ENCODE measurements around the gene RAB13. TPM values are rescaled to one million over a fixed set of nuclear protein-coding genes. Genes with fewer than 3 reads are reported as not detected.

Gene RAB13
- total and polyA plus RNA-seq, 2 of the 13 experiments (the other 11 are each of a cell fraction or from before 2014, with no cell fraction given), result 15.9 to 24.7 TPM

DNA sequence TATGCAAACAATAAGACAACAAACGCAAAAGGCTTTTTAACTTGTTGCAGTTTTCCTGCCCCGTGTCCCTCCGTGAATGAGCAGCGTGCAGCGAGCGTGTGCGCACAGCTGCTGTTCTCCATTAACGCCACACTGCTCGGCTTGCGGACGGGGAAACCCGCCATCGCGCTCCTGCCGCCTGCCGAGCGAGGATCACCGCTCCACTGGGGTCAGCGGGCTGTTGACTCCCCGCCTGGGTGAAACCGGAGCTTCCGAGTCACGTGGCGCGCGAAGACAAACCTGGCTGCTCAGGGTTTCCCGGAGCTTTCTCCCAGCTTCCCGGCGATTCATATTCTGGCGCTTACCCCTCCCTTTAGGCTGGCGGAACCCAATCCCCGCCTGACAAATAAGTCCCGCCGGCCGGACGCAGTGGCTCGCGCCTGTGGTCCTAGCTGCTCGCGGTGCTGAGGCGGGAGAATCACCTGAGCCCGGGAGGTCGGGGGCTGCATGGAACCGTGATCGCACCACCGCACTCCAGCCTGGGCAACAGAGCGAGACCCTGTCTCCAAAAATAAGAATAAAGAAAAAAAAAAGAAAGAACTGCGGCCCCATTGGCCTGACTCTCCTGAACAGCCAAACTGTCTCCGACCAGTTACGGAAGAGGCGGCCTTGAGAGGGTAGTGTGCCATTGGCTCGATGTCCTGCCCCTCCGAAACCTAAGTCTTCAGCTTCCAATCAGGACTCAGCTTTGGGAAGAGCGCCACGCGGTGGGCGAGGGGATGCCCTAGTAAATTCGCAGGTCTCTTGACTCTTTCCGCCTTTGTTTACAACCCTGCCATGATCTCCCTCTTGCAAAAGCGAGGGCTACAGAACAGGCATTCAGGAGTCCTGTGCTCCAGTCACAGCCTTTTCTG, 18.8 kb downstream of the RAB13 start, which contains the start of gene CREB3L4 (continued):
- TF ChIP-seq, protein P1, sequence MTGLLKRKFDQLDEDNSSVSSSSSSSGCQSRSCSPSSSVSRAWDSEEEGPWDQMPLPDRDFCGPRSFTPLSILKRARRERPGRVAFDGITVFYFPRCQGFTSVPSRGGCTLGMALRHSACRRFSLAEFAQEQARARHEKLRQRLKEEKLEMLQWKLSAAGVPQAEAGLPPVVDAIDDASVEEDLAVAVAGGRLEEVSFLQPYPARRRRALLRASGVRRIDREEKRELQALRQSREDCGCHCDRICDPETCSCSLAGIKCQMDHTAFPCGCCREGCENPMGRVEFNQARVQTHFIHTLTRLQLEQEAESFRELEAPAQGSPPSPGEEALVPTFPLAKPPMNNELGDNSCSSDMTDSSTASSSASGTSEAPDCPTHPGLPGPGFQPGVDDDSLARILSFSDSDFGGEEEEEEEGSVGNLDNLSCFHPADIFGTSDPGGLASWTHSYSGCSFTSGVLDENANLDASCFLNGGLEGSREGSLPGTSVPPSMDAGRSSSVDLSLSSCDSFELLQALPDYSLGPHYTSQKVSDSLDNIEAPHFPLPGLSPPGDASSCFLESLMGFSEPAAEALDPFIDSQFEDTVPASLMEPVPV (CRISPR knock-in tag; IDR thresholded peaks at IDR 0.05), result peak; percentile 96
- TF ChIP-seq NR1H2 (CRISPR knock-in tag; IDR thresholded peaks at IDR 0.05; ENCODE audit: borderline replicate concordance, low read depth), result no peak
- peak; percentile 86; the same call in 1 of the 2 replicates for TF ChIP-seq KDM5B (CRISPR knock-in tag; IDR thresholded peaks at IDR 0.05; ENCODE audit: borderline replicate concordance)
- TF ChIP-seq ZNF44 (CRISPR knock-in tag; IDR thresholded peaks at IDR 0.05), result no peak
- no peak for TF ChIP-seq JARID2 (CRISPR knock-in tag; IDR thresholded peaks at IDR 0.05; ENCODE audit: insufficient replicate concordance)
- TF ChIP-seq MYNN (CRISPR knock-in tag; IDR thresholded peaks at IDR 0.05; ENCODE audit: low read depth), result no peak; the same call in 1 of the 2 replicates
- TF ChIP-seq ARNT (IDR thresholded peaks at IDR 0.05), result no peak
- TF ChIP-seq ZNF549 (CRISPR knock-in tag; IDR thresholded peaks at IDR 0.05), result no peak
- TF ChIP-seq CEBPB (IDR thresholded peaks at IDR 0.05; ENCODE audit: borderline replicate concordance, low read depth, low read length), result no peak; the same call in 1 of the 2 replicates
- TF ChIP-seq, protein P2, sequence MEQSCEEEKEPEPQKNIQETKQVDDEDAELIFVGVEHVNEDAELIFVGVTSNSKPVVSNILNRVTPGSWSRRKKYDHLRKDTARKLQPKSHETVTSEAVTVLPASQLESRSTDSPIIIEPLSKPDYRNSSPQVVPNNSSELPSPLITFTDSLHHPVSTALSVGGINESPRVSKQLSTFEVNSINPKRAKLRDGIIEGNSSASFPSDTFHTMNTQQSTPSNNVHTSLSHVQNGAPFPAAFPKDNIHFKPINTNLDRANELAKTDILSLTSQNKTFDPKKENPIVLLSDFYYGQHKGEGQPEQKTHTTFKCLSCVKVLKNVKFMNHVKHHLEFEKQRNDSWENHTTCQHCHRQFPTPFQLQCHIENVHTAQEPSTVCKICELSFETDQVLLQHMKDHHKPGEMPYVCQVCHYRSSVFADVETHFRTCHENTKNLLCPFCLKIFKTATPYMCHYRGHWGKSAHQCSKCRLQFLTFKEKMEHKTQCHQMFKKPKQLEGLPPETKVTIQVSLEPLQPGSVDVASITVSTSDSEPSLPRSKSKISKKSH (CRISPR knock-in tag; IDR thresholded peaks at IDR 0.05; ENCODE audit: borderline replicate concordance), result peak; percentile 90
- TF ChIP-seq ZBTB21 (CRISPR knock-in tag; IDR thresholded peaks at IDR 0.05), result no peak
- TF ChIP-seq GATA4 (IDR thresholded peaks at IDR 0.05; ENCODE audit: borderline replicate concordance, low read depth), result peak; percentile 20; the same call in 1 of the 2 replicates
- TF ChIP-seq, protein P3, sequence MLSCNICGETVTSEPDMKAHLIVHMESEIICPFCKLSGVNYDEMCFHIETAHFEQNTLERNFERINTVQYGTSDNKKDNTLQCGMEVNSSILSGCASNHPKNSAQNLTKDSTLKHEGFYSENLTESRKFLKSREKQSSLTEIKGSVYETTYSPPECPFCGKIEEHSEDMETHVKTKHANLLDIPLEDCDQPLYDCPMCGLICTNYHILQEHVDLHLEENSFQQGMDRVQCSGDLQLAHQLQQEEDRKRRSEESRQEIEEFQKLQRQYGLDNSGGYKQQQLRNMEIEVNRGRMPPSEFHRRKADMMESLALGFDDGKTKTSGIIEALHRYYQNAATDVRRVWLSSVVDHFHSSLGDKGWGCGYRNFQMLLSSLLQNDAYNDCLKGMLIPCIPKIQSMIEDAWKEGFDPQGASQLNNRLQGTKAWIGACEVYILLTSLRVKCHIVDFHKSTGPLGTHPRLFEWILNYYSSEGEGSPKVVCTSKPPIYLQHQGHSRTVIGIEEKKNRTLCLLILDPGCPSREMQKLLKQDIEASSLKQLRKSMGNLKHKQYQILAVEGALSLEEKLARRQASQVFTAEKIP (CRISPR knock-in tag; IDR thresholded peaks at IDR 0.05; ENCODE audit: borderline replicate concordance), result no peak
- no peak for TF ChIP-seq FOXA1 (IDR thresholded peaks at IDR 0.05)
- peak; percentile 86 for TF ChIP-seq FOXA1 (CRISPR knock-in tag; IDR thresholded peaks at IDR 0.05)
- no peak; the same call in 1 of the 2 replicates for TF ChIP-seq ZFP1 (CRISPR knock-in tag; IDR thresholded peaks at IDR 0.05)
- peak; percentile 42 for TF ChIP-seq AGO2 (optimal IDR thresholded peaks at IDR 0.05; ENCODE audit: low read depth, low read length)
- peak; percentile 70; the same call in 1 of the 2 replicates for TF ChIP-seq ZNF350 (CRISPR knock-in tag; IDR thresholded peaks at IDR 0.05; ENCODE audit: borderline replicate concordance, low read depth)
- peak; percentile 68; the same call in 1 of the 2 replicates for TF ChIP-seq TSC22D2 (CRISPR knock-in tag; IDR thresholded peaks at IDR 0.05; ENCODE audit: borderline replicate concordance)
- TF ChIP-seq, protein P4, sequence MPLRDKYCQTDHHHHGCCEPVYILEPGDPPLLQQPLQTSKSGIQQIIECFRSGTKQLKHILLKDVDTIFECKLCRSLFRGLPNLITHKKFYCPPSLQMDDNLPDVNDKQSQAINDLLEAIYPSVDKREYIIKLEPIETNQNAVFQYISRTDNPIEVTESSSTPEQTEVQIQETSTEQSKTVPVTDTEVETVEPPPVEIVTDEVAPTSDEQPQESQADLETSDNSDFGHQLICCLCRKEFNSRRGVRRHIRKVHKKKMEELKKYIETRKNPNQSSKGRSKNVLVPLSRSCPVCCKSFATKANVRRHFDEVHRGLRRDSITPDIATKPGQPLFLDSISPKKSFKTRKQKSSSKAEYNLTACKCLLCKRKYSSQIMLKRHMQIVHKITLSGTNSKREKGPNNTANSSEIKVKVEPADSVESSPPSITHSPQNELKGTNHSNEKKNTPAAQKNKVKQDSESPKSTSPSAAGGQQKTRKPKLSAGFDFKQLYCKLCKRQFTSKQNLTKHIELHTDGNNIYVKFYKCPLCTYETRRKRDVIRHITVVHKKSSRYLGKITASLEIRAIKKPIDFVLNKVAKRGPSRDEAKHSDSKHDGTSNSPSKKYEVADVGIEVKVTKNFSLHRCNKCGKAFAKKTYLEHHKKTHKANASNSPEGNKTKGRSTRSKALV (CRISPR knock-in tag; IDR thresholded peaks at IDR 0.05), result peak; percentile 75; the same call in 1 of the 2 replicates
- peak; percentile 32; the same call in 1 of the 2 replicates for TF ChIP-seq ISL2 (CRISPR knock-in tag; IDR thresholded peaks at IDR 0.05)
- peak; percentile 71; the same call in 1 of the 2 replicates for TF ChIP-seq ZNF224 (CRISPR knock-in tag; IDR thresholded peaks at IDR 0.05)
- no peak for TF ChIP-seq HNRNPH1 (optimal IDR thresholded peaks at IDR 0.05; ENCODE audit: low read depth, low read length)
